ENCODE data around the gene MAGEA3.
"Not testable (repeated sequence)": the region's sequence is repeated elsewhere in the genome, so short reads cannot be mapped to it uniquely, and the experiment has no call there.

The MAGEA3 gene, protein sequence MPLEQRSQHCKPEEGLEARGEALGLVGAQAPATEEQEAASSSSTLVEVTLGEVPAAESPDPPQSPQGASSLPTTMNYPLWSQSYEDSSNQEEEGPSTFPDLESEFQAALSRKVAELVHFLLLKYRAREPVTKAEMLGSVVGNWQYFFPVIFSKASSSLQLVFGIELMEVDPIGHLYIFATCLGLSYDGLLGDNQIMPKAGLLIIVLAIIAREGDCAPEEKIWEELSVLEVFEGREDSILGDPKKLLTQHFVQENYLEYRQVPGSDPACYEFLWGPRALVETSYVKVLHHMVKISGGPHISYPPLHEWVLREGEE

DNA sequence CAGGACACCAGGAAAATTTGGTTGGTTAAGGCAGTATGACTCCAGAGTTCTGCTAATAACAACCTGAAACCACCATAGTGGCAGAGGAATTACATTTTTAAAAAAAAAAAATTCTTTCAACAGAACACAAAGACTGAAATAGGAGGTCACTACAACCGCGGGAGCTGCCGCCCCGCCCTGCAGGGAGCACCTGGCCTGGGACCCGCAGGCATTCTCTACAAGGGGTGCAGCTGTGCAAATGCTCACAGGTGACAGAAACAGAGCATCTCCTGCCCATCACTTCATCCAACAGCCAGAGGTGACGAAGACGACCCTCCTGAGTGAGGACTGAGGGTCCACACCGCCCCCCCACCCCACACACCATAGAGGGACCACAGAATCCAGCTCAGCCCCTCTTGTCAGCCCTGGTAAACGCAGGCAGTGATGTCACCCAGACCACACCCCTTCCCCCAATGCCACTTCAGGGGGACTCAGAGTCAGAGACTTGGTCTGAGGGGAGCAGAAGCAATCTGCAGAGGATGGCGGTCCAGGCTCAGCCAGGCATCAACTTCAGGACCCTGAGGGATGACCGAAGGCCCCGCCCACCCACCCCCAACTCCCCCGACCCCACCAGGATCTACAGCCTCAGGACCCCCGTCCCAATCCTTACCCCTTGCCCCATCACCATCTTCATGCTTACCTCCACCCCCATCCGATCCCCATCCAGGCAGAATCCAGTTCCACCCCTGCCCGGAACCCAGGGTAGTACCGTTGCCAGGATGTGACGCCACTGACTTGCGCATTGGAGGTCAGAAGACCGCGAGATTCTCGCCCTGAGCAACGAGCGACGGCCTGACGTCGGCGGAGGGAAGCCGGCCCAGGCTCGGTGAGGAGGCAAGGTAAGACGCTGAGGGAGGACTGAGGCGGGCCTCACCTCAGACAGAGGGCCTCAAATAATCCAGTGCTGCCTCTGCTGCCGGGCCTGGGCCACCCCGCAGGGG, at the start of gene MAGEA3:
Gene MAGEA3, plus strand, starts transcription at position 843 of the 980 bp plus-strand sequence. CDS start 2,039 bp downstream, outside the sequence.
- not testable (repeated sequence) for DNase-seq

DNA sequence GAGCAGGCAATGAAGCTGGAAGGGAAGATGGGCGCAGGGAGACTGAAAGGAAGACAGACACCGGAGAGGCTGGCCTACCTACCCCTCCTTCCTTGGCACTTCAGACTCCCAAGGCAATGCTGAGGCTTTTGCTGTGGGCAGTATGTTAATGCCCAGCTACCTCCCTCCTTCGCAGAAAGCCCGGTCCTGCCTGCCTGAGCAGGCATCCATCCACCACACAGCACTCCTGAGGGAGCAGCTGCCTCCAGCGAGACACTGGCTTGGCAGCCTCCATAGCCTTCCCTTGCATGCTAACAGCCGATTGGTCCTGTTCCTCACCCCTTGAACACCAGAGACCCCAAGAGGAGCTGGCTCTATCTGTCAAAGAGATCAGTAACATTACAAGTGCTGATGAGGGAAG, 46.5 kb upstream of the MAGEA3 start:
- no peak for DNase-seq

DNA sequence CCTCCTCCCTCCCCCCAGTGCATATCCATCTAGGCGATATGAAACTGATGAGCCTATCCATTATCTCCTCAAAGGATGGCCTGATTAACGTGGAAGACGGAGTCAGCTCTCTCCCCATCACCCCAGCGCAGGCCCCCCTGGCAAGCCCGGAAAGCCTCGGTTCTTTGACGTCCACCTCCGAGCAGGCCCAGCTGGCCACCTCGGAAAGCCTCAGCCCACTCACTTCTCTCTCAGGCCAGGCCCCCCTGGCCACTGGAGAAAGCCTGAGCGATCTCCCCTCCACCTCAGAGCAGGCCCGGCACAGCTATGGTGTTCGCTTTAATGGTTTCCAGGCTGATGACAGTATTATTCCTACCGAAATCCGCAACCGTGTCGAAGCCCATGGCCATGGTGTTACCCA, 46.1 kb upstream of the MAGEA3 start:
- no peak for DNase-seq

DNA sequence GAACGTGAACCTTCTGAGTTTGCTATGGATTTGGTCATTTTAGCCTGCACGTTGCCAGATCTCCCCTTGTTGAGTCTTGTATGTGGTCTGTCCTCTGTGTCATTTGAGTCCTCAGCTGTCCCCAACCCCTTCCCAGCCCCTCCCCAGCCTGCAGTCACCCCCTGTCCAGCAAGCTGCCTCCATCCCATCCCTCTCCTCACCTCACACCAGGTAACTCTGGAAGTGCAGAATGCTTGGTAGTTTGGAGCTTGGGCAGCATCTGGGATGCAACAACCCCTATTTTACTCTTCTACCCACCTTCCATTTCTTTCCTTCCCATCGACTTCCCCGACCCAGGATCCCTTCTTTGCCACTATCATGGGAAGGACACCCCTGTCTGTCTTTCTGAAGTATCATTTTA, 42.5 kb upstream of the MAGEA3 start:
- no peak for DNase-seq

DNA sequence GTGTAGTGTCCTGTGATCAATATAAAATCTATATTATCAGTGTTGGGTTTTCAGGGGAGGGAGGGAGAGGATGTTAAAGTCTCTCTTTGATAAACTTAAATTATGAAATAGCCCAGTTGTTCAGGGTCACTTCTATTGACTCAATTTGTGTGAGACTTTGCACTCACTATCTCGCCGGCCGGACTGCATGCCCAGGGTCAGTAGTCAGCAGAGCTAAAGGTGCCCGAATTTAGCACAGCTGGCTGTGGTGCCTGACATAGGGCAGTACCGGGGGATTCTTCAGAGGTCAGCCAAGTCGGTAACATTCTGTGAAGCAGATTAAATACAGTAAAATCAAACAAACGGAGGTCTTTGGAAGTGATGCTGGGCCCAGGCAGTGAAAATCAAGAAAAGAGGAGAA, 41.7 kb upstream of the MAGEA3 start:
- no peak for DNase-seq

DNA sequence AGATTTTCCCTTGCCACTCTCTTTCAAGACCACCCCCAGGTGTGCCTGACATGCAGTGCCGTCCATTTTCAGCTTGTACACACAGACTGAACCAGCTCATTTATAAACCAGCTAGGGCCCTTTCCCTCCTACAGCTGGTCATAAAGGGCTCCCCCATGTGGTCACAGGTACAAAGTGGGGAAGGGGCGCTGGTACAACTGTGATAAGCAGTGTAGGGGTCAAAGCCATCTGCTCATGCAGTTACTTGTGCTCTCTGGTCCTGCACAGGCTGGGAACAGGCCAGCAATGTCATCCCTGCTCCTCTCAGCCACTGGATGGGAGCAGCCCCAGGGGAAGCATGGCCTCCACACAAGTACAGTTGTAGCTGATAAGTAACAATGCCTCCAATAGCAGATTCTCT, 40.3 kb upstream of the MAGEA3 start:
- no peak for DNase-seq

DNA sequence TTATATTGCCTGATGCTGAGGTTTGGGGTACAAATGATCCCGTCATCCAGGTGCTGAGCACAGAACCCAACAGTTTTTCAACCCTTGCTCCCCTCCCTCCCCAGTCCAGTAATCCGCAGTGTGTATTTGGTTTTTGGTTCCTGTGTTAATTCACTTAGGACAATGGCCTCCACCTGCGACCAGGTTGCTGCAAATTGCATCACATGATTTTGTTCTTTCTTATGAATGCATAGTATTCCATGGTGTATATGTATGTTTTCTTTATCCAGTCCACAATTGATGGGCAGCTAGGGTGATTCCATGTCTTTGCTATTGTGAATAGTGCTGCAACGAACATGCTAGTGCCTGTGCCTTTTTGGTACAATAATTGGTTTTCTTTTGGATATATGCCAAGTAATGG, 35.5 kb upstream of the MAGEA3 start:
- DNase-seq: no peak

DNA sequence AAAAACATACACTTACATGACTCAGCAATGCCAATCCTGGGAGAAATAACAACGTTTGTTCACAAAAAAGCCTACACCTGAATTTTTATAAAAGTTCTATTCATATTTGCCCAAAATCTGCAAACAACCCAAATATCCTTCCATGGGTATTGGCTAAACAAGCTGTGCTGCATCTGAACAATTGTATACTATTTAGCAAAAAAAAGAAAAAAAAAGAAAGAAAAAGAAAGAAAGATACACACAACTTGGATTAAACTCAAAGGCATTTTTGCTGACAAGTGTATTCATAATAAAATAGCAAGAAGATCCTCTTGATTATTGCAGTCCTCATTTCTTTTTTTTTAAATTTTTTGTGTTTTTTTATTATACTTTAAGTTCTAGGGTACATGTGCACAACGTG, 24.5 kb upstream of the MAGEA3 start:
- DNase-seq: no peak

DNA sequence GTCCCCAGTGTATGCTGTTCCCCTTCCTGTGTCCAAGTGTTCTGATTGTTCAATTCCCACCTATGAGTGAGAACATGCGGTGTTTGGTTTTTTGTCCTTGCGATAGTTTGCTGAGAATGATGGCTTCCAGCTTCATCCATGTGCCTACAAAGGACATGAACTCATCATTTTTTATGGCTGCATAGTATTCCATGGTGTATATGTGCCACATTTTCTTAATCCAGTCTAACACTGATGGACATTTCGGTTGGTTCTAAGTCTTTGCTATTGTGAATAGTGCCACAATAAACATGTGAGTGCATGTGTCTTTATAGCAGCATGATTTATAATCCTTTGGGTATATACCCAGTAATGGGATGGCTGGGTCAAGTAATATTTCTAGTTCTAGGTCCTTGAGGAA, 23.9 kb upstream of the MAGEA3 start:
- not testable (repeated sequence) for DNase-seq

DNA sequence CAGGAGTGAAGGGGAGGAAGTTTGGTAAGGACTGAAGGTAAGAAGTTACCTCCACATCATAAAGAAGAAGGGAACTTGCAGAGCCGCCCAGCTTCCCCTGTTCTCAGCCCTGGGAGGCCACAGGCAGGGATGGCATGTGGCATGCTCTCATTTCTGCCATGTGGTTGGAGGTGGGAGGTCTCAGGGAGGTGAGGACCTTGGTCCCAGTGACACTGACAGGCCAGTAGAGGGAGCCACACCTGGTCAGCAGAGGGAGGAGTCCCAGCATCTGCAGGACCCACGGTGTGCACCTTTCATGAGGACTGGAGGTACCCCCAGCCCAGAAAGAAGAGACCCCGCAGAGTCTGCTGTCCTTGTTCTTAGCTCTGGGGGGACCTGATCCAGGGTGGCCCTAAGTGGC, 17.6 kb upstream of the MAGEA3 start:
- DNase-seq: not testable (repeated sequence)

DNA sequence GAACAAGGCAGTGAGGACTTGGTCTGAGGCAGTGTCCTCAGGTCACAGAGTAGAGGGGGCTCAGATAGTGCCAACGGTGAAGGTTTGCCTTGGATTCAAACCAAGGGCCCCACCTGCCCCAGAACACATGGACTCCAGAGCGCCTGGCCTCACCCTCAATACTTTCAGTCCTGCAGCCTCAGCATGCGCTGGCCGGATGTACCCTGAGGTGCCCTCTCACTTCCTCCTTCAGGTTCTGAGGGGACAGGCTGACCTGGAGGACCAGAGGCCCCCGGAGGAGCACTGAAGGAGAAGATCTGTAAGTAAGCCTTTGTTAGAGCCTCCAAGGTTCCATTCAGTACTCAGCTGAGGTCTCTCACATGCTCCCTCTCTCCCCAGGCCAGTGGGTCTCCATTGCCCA, 1.8 kb downstream of the MAGEA3 start:
- not testable (repeated sequence) for DNase-seq

DNA sequence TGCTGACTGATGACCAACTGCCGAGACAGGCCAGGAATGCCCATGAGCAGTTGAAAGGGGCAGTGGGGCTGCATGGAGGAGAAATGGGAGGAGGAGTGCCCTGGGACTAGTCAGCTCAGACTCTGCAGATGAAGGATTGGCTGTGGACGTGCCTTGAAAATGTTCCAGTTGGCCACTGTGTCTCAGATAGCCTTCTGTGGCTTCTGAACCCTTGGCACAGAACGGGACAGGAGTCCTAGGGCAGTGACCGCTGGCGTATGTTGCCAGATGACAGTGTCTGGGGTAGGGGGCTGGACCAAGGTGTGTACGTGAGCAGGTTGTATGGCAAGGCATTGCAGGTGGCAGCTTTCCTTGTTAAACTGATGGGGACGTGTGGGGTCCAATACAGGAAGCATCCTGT, 7.9 kb downstream of the MAGEA3 start:
- not testable (repeated sequence) for DNase-seq

DNA sequence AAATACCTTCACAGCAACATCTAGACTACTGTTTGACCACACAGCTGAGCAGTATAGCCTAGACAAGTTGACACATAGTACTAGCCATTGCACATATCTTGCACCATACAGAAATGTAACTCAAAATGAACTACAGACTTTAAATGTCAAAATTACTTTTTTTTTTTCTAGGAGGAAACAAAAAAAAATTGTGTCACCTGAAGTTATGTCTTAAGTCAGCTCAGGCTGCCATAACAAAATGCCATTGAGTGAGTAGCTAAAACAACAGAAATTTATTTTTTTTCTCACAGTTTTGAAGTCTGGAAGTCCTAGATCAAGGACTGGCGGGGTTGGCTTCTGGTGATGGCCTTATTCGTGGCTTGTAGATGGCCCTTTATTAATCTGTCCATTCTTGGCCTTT, 10.6 kb downstream of the MAGEA3 start, which contains the start of gene CSAG2:
Gene CSAG2, minus strand, starts transcription at position 101 of the 400 bp plus-strand sequence. CDS start 161 bp downstream, outside the sequence.
- DNase-seq: not testable (repeated sequence)

DNA sequence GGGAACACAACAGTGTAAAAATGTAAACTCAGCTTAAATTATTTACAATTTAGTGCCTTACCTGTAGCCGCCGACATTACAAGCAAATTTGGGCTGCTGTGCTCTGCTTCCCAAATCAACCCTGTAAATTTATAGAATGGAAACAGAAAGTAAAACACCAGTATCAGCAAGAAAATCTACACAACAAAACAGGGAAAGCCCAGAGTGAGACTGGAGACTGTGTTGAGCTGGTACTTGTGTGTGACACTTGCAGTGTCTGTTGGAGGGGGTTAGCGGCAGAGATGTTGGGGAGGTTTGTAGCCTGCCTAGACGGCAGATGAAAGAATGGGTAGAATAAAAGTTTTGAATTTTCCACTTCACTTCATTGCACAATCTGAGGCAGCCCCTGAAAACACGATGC, 14.6 kb downstream of the MAGEA3 start:
- DNase-seq: not testable (repeated sequence)

DNA sequence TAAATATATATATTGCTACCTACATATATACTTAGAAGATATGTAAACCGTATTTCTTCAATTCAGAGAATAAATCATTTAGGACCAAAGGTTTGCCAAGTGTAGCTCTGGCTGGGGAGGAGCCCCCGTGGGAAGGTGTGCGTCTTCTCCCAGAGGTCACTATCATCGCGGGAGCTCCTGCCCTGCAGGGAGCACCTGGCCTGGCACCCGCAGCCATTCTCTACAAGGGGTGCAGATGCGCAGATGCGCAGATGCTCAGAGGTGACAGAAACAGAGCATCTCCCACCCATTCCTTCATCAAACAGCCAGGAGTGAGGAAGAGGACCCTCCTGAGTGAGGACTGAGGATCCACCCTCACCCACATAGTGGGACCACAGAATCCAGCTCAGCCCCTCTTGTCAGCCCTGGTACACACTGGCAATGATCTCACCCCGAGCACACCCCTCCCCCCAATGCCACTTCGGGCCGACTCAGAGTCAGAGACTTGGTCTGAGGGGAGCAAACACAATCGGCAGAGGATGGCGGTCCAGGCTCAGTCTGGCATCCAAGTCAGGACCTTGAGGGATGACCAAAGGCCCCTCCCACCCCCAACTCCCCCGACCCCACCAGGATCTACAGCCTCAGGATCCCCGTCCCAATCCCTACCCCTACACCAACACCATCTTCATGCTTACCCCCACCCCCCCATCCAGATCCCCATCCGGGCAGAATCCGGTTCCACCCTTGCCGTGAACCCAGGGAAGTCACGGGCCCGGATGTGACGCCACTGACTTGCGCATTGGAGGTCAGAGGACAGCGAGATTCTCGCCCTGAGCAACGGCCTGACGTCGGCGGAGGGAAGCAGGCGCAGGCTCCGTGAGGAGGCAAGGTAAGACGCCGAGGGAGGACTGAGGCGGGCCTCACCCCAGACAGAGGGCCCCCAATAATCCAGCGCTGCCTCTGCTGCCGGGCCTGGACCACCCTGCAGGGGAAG, 15.5 kb downstream of the MAGEA3 start, which contains the start of gene MAGEA2B:
Gene MAGEA2B, plus strand, starts transcription at position 814 of the 973 bp plus-strand sequence. CDS start 2,479 bp downstream, outside the sequence.
- DNase-seq: not testable (repeated sequence)

DNA sequence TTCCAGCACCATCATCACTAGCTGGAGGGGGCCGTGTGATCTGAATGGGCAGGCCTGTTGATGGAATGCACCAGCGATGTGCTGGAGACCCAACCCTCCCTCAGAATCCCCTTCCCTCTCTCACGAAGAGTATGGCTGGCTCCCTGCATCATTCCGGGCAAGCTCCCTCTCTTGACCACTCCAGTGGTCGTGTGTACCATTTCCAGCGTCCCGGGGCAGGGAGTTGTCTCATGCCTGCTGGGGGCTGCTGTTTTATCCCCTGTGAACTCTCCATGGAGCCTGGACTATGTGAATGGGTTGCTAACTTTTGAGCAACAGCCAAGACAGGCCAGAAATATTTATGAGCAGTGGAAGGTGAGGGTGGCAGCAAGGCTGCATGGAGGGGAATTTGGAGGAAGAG, 26.8 kb downstream of the MAGEA3 start:
- no peak for DNase-seq

DNA sequence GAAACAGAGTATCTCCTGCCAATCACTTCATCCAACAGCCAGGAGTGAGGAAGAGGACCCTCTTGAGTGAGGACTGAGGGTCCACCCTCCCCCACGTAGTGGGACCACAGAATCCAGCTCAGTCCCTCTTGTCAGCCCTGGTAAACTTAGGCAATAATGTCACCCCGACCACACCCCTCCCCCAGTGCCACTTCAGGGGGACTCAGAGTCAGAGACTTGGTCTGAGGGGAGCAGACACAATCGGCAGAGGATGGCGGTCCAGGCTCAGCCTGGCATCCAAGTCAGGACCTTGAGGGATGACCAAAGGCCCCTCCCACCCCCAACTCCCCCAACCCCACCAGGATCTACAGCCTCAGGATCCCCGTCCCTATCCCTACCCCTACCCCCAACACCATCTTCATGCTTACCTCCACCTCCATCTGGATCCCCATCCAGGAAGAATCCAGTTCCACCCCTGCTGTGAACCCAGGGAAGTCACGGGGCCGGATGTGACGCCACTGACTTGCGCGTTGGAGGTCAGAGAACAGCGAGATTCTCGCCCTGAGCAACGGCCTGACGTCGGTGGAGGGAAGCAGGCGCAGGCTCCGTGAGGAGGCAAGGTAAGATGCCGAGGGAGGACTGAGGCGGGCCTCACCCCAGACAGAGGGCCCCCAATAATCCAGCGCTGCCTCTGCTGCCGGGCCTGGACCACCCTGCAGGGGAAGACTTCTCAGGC, 34.8 kb downstream of the MAGEA3 start, which contains the start of the genes CSAG1 and MAGEA12:
Gene CSAG1, minus strand, starts transcription at position 461 of the 715 bp plus-strand sequence. CDS start 1,261 bp downstream, outside the sequence.
Gene MAGEA12, plus strand, starts transcription at position 497 of the 715 bp plus-strand sequence. CDS start 2,405 bp downstream, outside the sequence.
- no peak for DNase-seq

DNA sequence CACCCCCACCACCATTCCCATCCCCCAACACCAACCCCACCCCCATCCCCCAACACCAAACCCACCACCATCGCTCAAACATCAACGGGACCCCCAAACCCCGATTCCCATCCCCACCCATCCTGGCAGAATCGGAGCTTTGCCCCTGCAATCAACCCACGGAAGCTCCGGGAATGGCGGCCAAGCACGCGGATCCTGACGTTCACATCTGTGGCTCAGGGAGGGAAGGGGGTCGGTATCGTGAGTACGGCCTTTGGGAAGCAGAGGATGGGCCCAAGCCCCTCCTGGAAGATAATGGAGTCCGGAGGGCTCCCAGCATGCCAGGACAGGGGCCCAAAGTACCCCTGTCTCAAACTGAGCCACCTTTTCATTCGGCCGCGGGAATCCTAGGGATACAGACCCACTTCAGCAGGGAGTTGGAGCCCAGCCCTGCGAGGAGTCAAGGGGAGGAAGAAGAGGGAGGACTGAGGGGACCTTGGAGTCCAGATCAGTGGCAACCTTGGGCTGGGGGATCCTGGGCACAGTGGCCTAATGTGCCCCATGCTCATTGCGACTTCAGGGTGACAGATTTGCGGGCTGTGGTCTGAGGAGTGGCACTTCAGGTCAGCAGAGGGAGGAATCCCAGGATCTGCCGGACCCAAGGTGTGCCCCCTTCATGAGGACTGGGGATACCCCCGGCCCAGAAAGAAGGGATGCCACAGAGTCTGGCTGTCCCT, 35.7 kb downstream of the MAGEA3 start:
- not testable (repeated sequence) for DNase-seq

DNA sequence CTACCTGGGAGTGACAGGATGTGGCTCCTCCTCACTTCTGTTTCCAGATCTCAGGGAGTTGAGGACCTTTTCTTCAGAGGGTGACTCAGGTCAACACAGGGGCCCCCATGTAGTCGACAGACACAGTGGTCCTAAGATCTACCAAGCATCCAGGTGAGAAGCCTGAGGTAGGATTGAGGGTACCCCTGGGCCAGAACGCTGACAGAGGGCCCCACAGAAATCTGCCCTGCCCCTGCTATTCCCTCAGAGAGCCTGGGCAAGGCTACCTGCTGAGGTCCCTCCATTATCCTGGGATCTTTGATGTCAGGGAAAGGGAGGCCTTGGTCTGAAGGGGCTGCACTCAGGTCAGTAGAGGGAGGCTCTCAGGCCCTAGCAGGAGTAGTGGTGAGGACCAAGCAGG, 36.5 kb downstream of the MAGEA3 start:
- no peak for DNase-seq

DNA sequence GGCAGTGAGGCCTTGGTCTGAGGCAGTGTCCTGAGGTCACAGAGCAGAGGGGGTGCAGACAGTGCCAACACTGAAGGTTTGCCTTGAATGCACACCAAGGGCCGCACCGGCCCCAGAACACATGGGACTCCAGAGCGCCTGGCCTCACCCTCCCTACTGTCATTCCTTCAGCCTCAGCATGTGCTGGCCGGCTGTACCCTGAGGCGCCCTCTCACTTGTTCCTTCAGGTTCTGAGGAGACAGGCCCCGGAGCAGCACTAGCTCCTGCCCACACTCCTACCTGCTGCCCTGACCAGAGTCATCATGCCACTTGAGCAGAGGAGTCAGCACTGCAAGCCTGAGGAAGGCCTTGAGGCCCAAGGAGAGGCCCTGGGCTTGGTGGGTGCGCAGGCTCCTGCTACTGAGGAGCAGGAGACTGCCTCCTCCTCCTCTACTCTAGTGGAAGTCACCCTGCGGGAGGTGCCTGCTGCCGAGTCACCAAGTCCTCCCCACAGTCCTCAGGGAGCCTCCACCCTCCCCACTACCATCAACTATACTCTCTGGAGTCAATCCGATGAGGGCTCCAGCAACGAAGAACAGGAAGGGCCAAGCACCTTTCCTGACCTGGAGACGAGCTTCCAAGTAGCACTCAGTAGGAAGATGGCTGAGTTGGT, 37.4 kb downstream of the MAGEA3 start:
- no peak for DNase-seq
